ENCODE data around the gene POLR3A. TPM values are rescaled to one million over a fixed set of nuclear protein-coding genes. Genes with fewer than 3 reads are reported as not detected.

POLR3A gene
- total and polyA plus RNA-seq, 2 donors (not counting 1 experiment from before 2014, with no cell fraction given) = 11.6 to 16.8 TPM

DNA sequence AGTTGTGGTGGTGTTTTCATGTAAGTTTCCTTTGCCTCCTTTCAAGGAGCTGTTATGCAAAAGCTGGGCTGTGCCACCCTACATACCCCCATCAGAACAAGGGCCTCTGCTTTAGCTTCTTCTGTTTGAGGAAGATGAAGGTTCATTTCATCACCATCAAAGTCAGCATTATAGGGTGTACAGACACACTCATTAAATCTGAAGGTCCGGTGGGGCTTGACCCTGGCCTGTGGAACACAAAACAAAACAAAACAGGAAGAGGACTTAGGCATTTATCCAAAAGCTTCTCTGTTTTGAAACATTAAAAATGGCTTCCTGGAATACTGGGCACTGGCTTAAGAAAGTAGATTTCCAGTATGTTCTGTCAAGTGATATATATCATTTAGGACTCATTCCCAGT lies 15.8 kb downstream of the POLR3A start:
- TF ChIP-seq CTCF (conservative IDR thresholded peaks at IDR 0.05 in 1 of 2, IDR thresholded peaks at IDR 0.05 in 1 of 2; ENCODE audit: low read depth in 1 of 2, low read length in 2 of 2) (no peak), EZH2 (IDR thresholded peaks at IDR 0.05; ENCODE audit: low read length, missing control alignments) (no peak)
- Histone ChIP-seq H3K27me3 (ENCODE audit: control insufficient read depth, insufficient read depth, low read length) (no peaks in the 10 kb centered on the region), H3K9ac (ENCODE audit: insufficient read depth, low read length) (no peak overlapping the region)

DNA sequence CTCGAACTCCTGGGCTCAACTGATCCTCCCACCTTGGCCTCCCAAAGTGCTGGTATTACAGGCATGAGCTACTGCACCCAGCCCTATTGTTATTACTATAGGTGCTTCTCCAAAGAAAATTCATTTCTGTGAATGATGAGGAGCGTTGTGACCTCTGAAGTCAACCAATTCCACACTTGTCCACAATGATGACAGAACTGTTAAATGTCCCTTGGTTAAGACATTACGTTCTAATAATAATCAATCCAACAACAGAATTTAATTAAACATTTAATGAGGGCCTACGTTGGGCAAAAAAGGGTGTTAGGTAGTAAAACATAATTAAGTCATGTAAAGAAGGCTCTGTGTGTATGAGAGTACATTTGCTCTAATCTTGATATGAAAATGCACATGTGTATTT lies 18.2 kb downstream of the POLR3A start:
- no peaks in the 10 kb centered on the region for H3K27me3 ChIP-seq (ENCODE audit: control insufficient read depth, insufficient read depth, low read length)
- H3K27ac ChIP-seq (ENCODE audit: insufficient read depth, low read length) = no peak overlapping the region
- no peak overlapping the region for H2AFZ ChIP-seq (ENCODE audit: low read length)
- H3K4me1 ChIP-seq (ENCODE audit: control insufficient read depth, extremely low read depth, insufficient read depth, low read length) = no peaks in the 10 kb centered on the region
- TF ChIP-seq CTCF (conservative IDR thresholded peaks at IDR 0.05 in 1 of 2, IDR thresholded peaks at IDR 0.05 in 1 of 2; ENCODE audit: low read depth in 1 of 2, low read length in 2 of 2) (no peak), EZH2 (IDR thresholded peaks at IDR 0.05; ENCODE audit: low read length, missing control alignments) (no peak)
- no peaks in the 10 kb centered on the region for H3K79me2 ChIP-seq (ENCODE audit: control insufficient read depth, insufficient read depth, low read length)
- no peaks in the 10 kb centered on the region for H3K9me3 ChIP-seq (ENCODE audit: control insufficient read depth, insufficient read depth, low read depth, low read length)
- H3K36me3 ChIP-seq (ENCODE audit: control insufficient read depth, insufficient read depth, low read length) = peaks cover 7% of the 10 kb centered on the region
- no peak for DNase-seq (ENCODE audit: low read depth in 2 of 2)
- H3K4me2 ChIP-seq (ENCODE audit: extremely low read depth, insufficient read depth, low read length) = no peak overlapping the region
- H3K4me3 ChIP-seq (replicated peaks in 1 of 4; ENCODE audit: control extremely low read depth in 1 of 4, insufficient read depth in 1 of 4, low read depth in 3 of 4, low read length in 4 of 4) = no peak overlapping the region
- no peak overlapping the region for H3K9ac ChIP-seq (ENCODE audit: insufficient read depth, low read length)
- H4K20me1 ChIP-seq (ENCODE audit: control insufficient read depth, extremely low read depth, insufficient read depth, low read length) = no peaks in the 10 kb centered on the region

More for the DNA sequence above, 15.8 kb downstream of the POLR3A start:
- no peak overlapping the region for H2AFZ ChIP-seq (ENCODE audit: low read length)
- no peaks in the 10 kb centered on the region for H3K9me3 ChIP-seq (ENCODE audit: control insufficient read depth, insufficient read depth, low read depth, low read length)
- H3K4me1 ChIP-seq (ENCODE audit: control insufficient read depth, extremely low read depth, insufficient read depth, low read length) = no peaks in the 10 kb centered on the region
- no peak overlapping the region for H3K27ac ChIP-seq (ENCODE audit: insufficient read depth, low read length)
- no peaks in the 10 kb centered on the region for H4K20me1 ChIP-seq (ENCODE audit: control insufficient read depth, extremely low read depth, insufficient read depth, low read length)
- H3K4me2 ChIP-seq (ENCODE audit: extremely low read depth, insufficient read depth, low read length) = no peak overlapping the region
- no peaks in the 10 kb centered on the region for H3K79me2 ChIP-seq (ENCODE audit: control insufficient read depth, insufficient read depth, low read length)
- peaks cover 5% of the 10 kb centered on the region for H3K36me3 ChIP-seq (ENCODE audit: control insufficient read depth, insufficient read depth, low read length)
- DNase-seq (ENCODE audit: low read depth in 2 of 2) = no peak
- no peak overlapping the region for H3K4me3 ChIP-seq (replicated peaks in 1 of 4; ENCODE audit: control extremely low read depth in 1 of 4, insufficient read depth in 1 of 4, low read depth in 3 of 4, low read length in 4 of 4)

- peaks cover 8% of the 10 kb centered on the region for H3K36me3 ChIP-seq (ENCODE audit: control insufficient read depth, insufficient read depth, low read length)
Observed at GRCh38 chr10:78010278-78010677, 19.0 kb downstream of the POLR3A start.

More at GRCh38 chr10:78010278-78010677, 19.0 kb downstream of the POLR3A start:
- Histone ChIP-seq H3K4me2 (ENCODE audit: extremely low read depth, insufficient read depth, low read length) (no peak overlapping the region), H3K4me3 (replicated peaks in 1 of 4; ENCODE audit: control extremely low read depth in 1 of 4, insufficient read depth in 1 of 4, low read depth in 3 of 4, low read length in 4 of 4) (no peak overlapping the region), H3K27me3 (ENCODE audit: control insufficient read depth, insufficient read depth, low read length) (no peaks in the 10 kb centered on the region), H3K27ac (ENCODE audit: insufficient read depth, low read length) (no peak overlapping the region), H3K9me3 (ENCODE audit: control insufficient read depth, insufficient read depth, low read depth, low read length) (no peaks in the 10 kb centered on the region), H4K20me1 (ENCODE audit: control insufficient read depth, extremely low read depth, insufficient read depth, low read length) (no peaks in the 10 kb centered on the region), H3K9ac (ENCODE audit: insufficient read depth, low read length) (no peak overlapping the region), H3K4me1 (ENCODE audit: control insufficient read depth, extremely low read depth, insufficient read depth, low read length) (no peaks in the 10 kb centered on the region), H2AFZ (ENCODE audit: low read length) (no peak overlapping the region), H3K79me2 (ENCODE audit: control insufficient read depth, insufficient read depth, low read length) (no peaks in the 10 kb centered on the region)
- no peak for TF ChIP-seq EZH2 (IDR thresholded peaks at IDR 0.05; ENCODE audit: low read length, missing control alignments)
- TF ChIP-seq CTCF (conservative IDR thresholded peaks at IDR 0.05 in 1 of 2, IDR thresholded peaks at IDR 0.05 in 1 of 2; ENCODE audit: low read depth in 1 of 2, low read length in 2 of 2) = no peak
- DNase-seq (ENCODE audit: low read depth in 2 of 2) = no peak

All from fibroblast of lung (primary cell).